Lung (tissue), 10 donors: Measurements from ENCODE around the gene TYW1. TPM values are rescaled to one million over a fixed set of nuclear protein-coding genes. Genes with fewer than 3 reads are reported as not detected.
"Not testable (repeated sequence)": the region's sequence is repeated elsewhere in the genome, so short reads cannot be mapped to it uniquely, and the experiment has no call there.

Experiments used
- ATAC-seq: fragments of 200-7000 bp; cut with Tn5 transposase; one replicate; pipeline ENCODE4 v1.9.1; 2020; ENCODE audit warnings: moderate number of reproducible peaks; ENCODE audit not compliant: insufficient read depth, low FRiP score
- DNase-seq, 3 donors: peaks; one replicate each; pipeline ENCODE4 v3.0.0-alpha.2; 2013 to 2017
- H3K27ac ChIP-seq, 2 donors: one replicate each; pipeline ENCODE4 v1.5.1; 2013; ENCODE audit warnings: mild to moderate bottlenecking in 2 of 2, moderate library complexity in 2 of 2, control low read depth in 1 of 2, inconsistent platforms in 1 of 2, low read depth in 1 of 2, low read length in 1 of 2
- H3K27me3 ChIP-seq, 3 donors: one replicate each; pipeline ENCODE4 v1.5.1; 2013; ENCODE audit warnings: low read length in 2 of 3; ENCODE audit not compliant: control insufficient read depth in 3 of 3, insufficient read depth in 3 of 3
- H3K36me3 ChIP-seq, 4 donors: one replicate each; pipeline ENCODE4 v1.5.1; 2013; ENCODE audit warnings: low read length in 4 of 4, mild to moderate bottlenecking in 1 of 4, moderate library complexity in 1 of 4; ENCODE audit not compliant: control insufficient read depth in 4 of 4, insufficient read depth in 4 of 4
- H3K4me1 ChIP-seq, 5 donors: one replicate each; pipeline ENCODE4 v1.5.1; 2013; ENCODE audit warnings: low read length in 5 of 5, mild to moderate bottlenecking in 2 of 5, moderate library complexity in 1 of 5; ENCODE audit not compliant: control insufficient read depth in 5 of 5, insufficient read depth in 5 of 5
- H3K4me3 ChIP-seq: one replicate; pipeline ENCODE4 v1.5.1; 2013; ENCODE audit warnings: mild to moderate bottlenecking, control low read depth, moderate library complexity
- H3K9ac ChIP-seq, 2 donors: one replicate each; pipeline ENCODE4 v1.5.1; 2013; ENCODE audit warnings: low read length in 2 of 2, control low read depth in 1 of 2; ENCODE audit not compliant: insufficient read depth in 1 of 2
- H3K9me3 ChIP-seq, 4 donors: one replicate each; pipeline ENCODE4 v1.5.1; 2013; ENCODE audit warnings: low read length in 3 of 4, mild to moderate bottlenecking in 1 of 4, moderate library complexity in 1 of 4; ENCODE audit not compliant: control insufficient read depth in 4 of 4, insufficient read depth in 3 of 4
- WGBS, 2 donors: extraction: QIAGEN DNeasy Blood & Tissue Kit; methylation state at CpG; one replicate each; pipeline ENCODE4 v1.1.7; 2013; 5-methylcytosine and 5-hydroxymethylcytosine counted together
- polyA plus RNA-seq, 2 donors: library from polyadenylated mRNA; stranded (reverse); fragments of 200-250 nt; gene quantifications; one replicate each; pipeline ENCODE4 v1.2.1, GENCODE V29; 2013
- total RNA-seq, 2 donors: library from RNA; depleted of rRNA in 1 of 2; stranded (reverse); fragments of >200 nt in 1 of 2; gene quantifications; one replicate each; pipeline ENCODE4 v1.2.1, GENCODE V29; 2014 to 2021
- donor health status: Bipolar disorder and iron deficiency.
- donor health status: healthy.
- donor health status: DM: yes; HTN: yes; CAD: no.

The TYW1 gene
- total and polyA plus RNA-seq, 4 donors, result 6.1 to 27.1 (median 12.0) TPM

DNA sequence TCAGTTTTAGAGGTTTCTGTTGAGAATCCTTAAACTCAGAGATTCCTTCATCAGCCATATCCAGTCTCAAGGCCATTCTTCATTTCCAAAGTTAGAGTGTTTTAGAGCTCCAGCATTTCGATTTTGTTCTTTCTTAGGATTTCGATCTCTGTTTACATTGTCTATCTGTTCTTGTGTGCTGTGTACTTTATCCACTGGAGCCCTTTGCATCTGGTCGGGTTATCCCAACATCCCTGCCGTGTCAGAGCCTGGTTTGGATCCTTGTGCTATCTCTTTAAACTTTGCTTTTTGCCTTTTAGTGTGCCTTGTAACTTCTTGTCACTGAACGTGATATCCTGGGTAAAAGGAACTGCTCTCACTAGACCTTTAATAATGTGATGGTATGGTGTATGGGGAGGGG lies 131.6 kb downstream of the TYW1 start:
- not testable (repeated sequence) for H3K9me3 ChIP-seq, H3K4me3 ChIP-seq, ATAC-seq, DNase-seq, H3K9ac ChIP-seq, H3K27me3 ChIP-seq, H3K36me3 ChIP-seq, H3K27ac ChIP-seq, H3K4me1 ChIP-seq
- WGBS, 2 donors, result 73 to 81% methylated on average over 5 of the region's 5 CpGs

- 16 to 58% methylated on average over 1 of the region's 1 CpG for WGBS, 2 donors
- H3K9me3 ChIP-seq, H3K4me1 ChIP-seq, H3K4me3 ChIP-seq, H3K36me3 ChIP-seq, H3K9ac ChIP-seq, H3K27ac ChIP-seq, H3K27me3 ChIP-seq, ATAC-seq: not testable (repeated sequence)
- DNase-seq, result peak; percentile 26 to 40 (median 33)
Observed at GRCh38 chr7:67130766-67131165, 134.1 kb downstream of the TYW1 start.

DNA sequence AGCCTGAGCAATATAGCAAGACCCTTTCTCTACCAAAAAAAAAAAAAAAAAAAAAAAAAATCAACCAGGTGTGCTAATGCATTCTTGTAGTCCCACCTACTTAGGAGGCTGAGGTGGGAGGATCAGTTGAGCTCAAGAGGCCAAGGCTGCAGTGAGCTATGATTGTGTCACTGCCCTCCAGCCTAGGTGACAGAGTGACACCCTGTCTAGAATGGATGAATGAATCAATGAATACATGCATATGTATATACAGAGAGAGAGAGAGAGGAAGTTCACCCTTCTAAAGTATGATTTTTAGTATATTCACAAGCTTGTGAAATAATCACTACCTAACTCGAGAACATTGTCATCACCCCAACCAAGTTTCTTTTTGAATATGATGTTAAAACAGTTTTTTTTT lies 138.3 kb downstream of the TYW1 start:
- 71% methylated on average over 1 of the region's 1 CpG for WGBS, 2 donors
- ATAC-seq, H3K36me3 ChIP-seq: not testable (repeated sequence)

DNA sequence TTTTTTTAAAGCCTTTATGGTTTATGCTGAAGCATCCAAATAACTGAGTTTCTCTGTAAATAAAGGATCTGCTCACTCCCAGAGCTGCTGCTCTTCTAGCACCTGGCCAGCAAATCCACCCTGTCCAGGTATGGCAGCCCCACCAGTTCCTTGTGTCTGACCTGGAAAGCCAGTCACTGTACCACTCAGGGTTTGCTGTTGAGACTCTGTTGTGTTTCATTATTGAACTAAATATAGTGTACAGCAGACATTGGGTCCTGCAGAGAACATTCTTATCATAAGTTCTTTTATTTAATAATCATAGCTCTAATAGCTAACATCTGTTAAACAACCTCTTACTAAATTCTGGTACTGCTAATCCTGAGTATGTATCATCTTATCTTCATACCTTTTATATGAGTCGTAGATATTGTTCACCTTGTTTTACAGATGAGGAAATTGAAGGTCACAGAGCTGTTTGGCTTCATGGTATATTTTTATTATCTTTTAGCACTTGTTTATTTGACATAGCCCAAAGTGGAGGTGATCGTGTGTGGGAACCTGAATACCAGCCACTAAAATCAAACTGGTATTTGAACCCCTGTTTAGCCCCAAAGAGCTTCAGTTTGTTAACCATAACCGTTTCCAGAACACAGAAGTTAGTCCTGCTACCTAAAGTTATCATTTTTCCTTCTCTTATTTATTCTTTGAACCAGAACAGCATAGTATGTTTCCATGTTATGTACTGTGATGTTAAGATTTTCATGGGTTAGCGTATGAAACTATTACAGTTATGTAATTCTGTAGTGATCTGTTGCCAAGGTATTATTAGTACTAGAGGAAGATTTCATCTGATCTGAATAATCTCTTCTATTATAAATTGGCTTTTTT lies 139.2 kb downstream of the TYW1 start:
- not testable (repeated sequence) for H3K27me3 ChIP-seq, DNase-seq, H3K36me3 ChIP-seq, H3K9ac ChIP-seq, ATAC-seq, H3K9me3 ChIP-seq, H3K4me1 ChIP-seq, H3K4me3 ChIP-seq, H3K27ac ChIP-seq
- 81 to 83% methylated on average over 3 to 4 of the region's 4 CpGs for WGBS, 2 donors

More for the DNA sequence above, 138.3 kb downstream of the TYW1 start:
- H3K4me1 ChIP-seq, DNase-seq, H3K4me3 ChIP-seq, H3K9ac ChIP-seq, H3K9me3 ChIP-seq, H3K27ac ChIP-seq, H3K27me3 ChIP-seq: not testable (repeated sequence)

GRCh38 chr7:67137489-67137888 lies 140.9 kb downstream of the TYW1 start:
- not testable (repeated sequence) for ATAC-seq, H3K27ac ChIP-seq, H3K9ac ChIP-seq, H3K36me3 ChIP-seq, H3K9me3 ChIP-seq, DNase-seq, H3K4me3 ChIP-seq, H3K4me1 ChIP-seq, H3K27me3 ChIP-seq
- WGBS, 2 donors, result 72 to 94% methylated on average over 3 of the region's 3 CpGs

- H3K4me1 ChIP-seq, H3K4me3 ChIP-seq, DNase-seq, H3K36me3 ChIP-seq, H3K27me3 ChIP-seq, H3K27ac ChIP-seq, ATAC-seq, H3K9ac ChIP-seq, H3K9me3 ChIP-seq: not testable (repeated sequence)
- 96 to 99% methylated on average over 3 of the region's 3 CpGs for WGBS, 2 donors
Observed at GRCh38 chr7:67139876-67140275, 143.2 kb downstream of the TYW1 start.

GRCh38 chr7:67141001-67141400 lies 144.4 kb downstream of the TYW1 start:
- ATAC-seq, H3K4me3 ChIP-seq, DNase-seq, H3K9me3 ChIP-seq, H3K9ac ChIP-seq, H3K27me3 ChIP-seq, H3K27ac ChIP-seq, H3K36me3 ChIP-seq, H3K4me1 ChIP-seq: not testable (repeated sequence)
- 94% methylated on average over 2 of the region's 2 CpGs for WGBS, 2 donors

DNA sequence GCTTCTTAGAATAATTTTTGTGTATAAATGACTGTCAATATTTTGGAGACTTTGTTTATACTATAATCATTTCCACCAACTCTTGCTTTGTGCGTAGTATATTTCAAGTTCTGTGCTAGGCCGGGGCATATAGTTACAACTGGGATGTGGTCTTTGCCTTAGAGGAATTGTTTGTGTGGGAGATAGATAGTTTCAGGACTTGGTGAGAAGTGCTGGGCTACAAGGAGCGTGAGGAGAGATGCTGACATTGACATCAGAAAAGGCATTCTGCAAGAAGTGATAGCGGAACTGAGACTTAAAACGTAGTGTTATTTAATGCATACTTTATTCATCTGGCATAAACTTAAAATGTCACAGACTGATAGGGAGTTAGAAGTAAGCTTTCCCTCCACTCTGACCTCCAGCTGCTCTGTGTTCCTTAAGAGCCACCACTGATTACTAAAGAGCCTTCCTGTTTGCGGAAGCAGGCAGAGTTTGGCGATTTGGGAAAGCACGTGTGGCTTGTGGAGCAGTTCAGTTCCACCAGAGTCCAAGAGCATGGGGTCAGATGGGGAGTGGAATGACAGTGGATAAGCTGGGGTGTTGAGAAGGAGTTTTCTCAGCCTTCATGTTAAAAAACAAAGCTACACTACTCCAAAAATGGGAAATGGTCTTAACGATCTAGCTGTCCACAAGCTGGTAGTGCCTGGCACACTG lies 146.6 kb downstream of the TYW1 start:
- not testable (repeated sequence) for H3K27ac ChIP-seq

More for the DNA sequence above, 146.6 kb downstream of the TYW1 start:
- not testable (repeated sequence) for ATAC-seq, H3K4me3 ChIP-seq, H3K4me1 ChIP-seq, H3K9me3 ChIP-seq, H3K27me3 ChIP-seq, H3K36me3 ChIP-seq, H3K9ac ChIP-seq
- WGBS, 2 donors, result 41 to 50% methylated on average over 9 of the region's 9 CpGs
- DNase-seq, result peak; percentile 59 to 83 (median 83)
